ENCODE measurements around the gene FKBP2. TPM values are rescaled to one million over a fixed set of nuclear protein-coding genes. Genes with fewer than 3 reads are reported as not detected.

The FKBP2 gene
- total RNA-seq, 1 donor from 2014 or later: 45.6 TPM

DNA sequence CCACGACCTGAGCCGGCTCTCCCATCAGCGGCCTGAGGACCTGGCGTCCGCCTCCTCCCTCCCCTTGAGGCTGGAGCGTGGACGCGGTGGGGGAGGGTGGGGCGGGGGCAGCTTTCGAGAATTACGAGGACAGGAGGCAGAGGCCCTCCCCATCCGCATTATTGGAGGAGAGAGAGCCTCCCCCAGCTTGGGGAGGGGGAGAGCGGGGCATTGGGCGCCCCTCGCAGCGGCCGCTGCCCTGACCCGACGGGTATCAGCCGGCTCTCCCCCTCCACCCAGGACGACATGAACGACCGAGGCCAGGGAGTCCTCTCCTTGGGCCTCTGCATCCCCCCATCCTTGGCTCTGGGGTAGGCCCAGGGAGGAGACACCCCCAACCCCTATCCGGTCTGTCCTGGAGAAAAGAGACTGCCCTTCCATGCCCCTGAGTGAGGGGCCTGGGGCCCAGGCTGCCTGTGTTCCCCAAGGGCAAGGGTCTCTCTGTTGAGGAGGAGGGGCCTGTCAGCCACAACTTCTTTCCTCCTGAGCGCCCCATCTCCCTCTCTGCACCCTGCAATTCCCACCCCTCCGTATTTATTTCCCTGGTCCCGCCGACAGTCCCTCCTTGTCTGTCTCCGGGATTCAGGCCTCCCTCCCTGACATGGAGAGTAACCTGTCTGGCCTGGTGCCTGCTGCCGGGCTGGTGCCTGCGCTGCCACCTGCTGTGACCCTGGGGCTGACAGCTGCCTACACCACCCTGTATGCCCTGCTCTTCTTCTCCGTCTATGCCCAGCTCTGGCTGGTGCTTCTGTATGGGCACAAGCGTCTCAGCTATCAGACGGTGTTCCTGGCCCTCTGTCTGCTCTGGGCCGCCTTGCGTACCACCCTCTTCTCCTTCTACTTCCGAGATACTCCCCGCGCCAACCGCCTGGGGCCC is 45.2 kb downstream of the FKBP2 start:
- peak; percentile 29 for DNase-seq

DNA sequence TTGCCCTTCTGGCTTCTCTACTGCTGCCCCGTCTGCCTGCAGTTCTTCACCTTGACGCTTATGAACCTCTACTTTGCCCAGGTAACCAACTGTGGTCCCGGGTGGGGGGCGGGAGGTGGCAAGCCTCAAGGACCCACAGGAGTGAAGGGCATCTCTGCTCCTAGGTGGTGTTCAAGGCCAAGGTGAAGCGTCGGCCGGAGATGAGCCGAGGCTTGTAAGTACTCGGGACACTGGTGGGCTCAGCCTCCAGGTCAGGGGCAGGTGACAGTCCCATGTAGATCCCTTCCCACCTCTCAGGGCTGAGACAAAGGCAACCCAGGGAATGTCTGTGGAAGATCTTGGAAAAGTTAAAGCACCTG is 45.9 kb downstream of the FKBP2 start:
- no peak for DNase-seq

GRCh38 chr11:64287676-64288352 is 46.9 kb downstream of the FKBP2 start:
- DNase-seq: no peak

DNA sequence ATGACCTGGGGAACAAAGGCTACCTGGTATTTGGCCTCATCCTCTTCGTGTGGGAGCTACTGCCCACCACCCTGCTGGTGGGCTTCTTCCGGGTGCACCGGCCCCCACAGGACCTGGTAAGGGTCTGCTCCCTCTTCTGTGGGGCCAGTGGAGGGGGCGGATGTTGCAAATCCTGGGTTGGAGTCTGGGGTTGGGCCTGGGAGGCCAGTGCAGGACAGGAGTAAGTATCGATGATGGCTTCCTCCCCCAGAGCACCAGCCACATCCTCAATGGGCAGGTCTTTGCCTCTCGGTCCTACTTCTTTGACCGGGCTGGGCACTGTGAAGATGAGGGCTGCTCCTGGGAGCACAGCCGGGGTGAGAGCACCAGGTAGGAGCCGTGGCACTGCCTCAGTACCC is 47.5 kb downstream of the FKBP2 start:
- no peak for DNase-seq

DNA sequence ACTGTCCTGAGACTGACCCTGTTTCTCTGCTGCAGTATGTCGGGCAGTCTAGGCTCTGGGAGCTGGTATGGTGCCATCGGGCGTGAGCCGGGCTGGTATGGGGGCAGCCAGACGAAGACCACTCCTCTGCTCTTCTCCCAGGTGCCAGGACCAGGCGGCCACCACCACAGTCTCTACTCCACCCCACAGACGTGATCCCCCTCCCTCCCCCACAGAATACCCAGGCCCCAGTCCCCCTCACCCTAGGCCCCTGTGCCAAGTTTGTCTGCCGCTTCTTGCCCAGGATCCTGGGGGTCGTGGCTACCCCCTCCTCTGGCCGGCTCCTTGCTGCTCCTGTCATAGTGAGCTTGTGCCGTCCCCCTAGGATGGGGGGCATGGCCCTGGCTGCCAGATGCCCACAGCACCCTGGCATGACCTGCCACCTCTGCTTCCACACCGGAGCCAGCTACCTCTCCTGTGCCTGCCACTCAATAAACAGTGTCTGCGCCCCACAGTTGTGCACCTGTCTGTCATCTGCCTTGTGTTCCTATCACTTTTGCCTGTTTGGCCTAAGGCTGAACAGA is 48.2 kb downstream of the FKBP2 start:
- DNase-seq: no peak

DNA sequence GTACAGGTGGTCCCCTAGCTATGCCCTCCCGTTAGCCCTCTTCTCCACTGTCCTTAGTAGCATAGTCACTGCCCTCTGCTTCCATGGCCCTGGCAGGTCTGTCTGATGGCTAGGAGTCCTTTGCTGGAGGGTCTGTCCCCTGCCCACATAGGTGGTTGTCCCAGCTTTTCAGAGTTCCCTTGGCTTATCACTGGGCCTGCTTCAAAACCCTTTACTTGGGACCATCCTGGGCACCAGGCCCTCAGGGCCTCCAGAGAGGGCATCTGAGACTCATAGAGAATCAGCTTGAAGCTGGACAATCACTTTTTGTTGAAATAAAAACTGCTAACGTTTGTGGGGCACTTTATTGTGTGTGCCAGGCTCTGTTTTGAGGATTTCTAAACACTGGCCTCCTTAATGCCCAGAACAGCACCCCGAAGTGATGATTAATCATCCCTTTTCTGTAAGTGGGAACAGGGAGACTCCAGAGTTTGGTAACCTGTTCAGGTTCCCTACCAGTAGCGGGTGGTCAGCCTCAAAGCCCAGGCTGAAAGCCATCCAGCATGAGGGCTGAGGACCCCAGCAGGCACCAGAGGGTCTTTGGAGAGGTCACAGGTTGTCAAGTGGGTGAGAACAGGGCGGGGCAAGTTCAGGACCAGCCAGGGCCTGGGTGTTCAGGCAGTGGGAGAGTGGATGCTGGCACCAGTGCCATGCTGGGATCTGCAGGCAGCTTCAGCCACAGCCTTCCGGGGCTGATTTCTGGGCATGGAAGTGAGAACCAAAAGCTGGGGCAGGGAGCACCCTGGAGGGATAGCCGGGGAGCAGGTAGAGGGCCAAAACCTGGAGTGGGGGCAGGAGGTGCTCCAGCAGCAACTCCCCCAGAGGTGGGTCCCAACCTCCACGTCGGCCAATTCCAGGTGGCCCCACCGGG is 49.7 kb downstream of the FKBP2 start:
- no peak for DNase-seq

DNA sequence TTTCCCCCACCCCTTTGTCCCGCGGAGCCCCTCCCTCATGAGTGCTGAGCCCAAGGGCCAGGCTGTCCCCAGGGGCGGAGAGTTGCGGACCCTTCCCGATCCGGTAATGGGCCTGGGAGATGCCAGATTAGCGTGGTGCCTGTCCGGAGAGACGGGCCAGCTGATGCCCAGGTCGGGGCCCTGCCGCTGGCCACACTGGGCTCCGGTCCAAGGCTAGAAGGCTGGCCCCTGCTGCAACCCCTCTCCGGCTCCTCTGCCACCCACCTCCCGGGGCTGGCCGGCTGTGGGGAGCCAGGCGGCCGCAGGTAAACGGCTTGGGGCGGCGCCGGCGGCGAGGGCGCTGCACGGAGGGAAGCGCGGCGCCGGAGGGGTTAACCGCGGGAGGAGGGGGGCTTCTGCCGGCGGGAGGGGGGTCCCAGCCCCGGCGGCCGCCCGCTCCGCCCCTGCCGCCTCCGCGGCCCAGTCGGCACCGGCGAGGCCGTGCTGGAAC is 50.4 kb downstream of the FKBP2 start, which contains the start of gene KCNK4:
KCNK4 (plus strand) TSS at position 41 of the 490 bp plus-strand sequence. CDS start 1,717 bp downstream, outside the sequence.
- DNase-seq: no peak

- no peak for DNase-seq
Measured at GRCh38 chr11:64291752-64292459, 51.0 kb downstream of the FKBP2 start.

DNA sequence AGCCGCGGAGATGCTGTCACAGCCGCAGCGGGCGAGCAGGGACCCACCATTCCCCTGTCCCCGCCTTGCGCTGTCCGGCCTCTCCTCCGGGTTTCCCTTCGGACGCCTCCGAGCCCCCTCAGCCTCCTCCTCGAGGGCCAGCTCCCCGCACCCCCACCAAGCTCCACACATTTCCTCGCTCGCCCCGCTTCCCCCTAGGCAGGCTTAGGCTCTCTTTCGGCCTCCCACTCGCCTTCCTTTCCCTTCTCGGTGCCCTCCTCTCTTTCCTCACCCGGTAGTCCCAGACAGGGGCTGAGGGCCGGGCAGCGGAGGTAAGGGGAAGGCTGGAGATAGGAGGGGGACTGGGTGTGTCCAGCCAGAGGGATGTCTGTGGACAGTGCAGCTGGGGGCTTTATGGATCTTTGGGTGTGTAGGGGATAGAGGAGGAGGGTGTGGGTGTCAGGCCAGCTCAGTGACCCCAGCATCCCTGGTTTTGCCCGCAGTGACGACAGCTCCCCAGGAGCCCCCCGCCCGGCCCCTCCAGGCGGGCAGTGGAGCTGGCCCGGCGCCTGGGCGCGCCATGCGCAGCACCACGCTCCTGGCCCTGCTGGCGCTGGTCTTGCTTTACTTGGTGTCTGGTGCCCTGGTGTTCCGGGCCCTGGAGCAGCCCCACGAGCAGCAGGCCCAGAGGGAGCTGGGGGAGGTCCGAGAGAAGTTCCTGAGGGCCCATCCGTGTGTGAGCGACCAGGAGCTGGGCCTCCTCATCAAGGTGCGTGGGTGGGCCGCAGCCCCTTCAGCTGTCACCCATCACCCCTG is 51.8 kb downstream of the FKBP2 start:
- DNase-seq: no peak

Other genes starting within 250 kb of the FKBP2 start
- gene FLRT1, start 205.2 kb upstream of the FKBP2 start, total RNA-seq: not detected in 2 replicates
- gene MACROD1, start 75.0 kb upstream of the FKBP2 start, total RNA-seq: 17.5 and 29.3 TPM in 2 replicates
- 139 and 191 TPM in 2 replicates for gene STIP1, start 54.9 kb upstream of the FKBP2 start, total RNA-seq
- gene FERMT3, start 34.4 kb upstream of the FKBP2 start, total RNA-seq: 6.5 and 26.5 TPM in 2 replicates
- gene TRPT1, start 14.9 kb upstream of the FKBP2 start, total RNA-seq: 24.1 and 45.6 TPM in 2 replicates
- 43.2 and 44.6 TPM in 2 replicates for gene NUDT22, start 14.8 kb upstream of the FKBP2 start, total RNA-seq
- gene DNAJC4, start 10.5 kb upstream of the FKBP2 start, total RNA-seq: 7.0 and 17.4 TPM in 2 replicates
- 20.4 and 23.1 TPM in 2 replicates for gene VEGFB, start 6.5 kb upstream of the FKBP2 start, total RNA-seq
- 238 and 297 TPM in 2 replicates for gene PPP1R14B, start 5.8 kb downstream of the FKBP2 start, total RNA-seq
- 37.8 and 54.6 TPM in 2 replicates for gene PLCB3, start 10.4 kb downstream of the FKBP2 start, total RNA-seq
- 57.2 and 65.9 TPM in 2 replicates for gene BAD, start 43.6 kb downstream of the FKBP2 start, total RNA-seq
- 11.5 and 12.1 TPM in 2 replicates for gene GPR137, start 44.8 kb downstream of the FKBP2 start, total RNA-seq
- gene KCNK4, start 50.2 kb downstream of the FKBP2 start, total RNA-seq: 0.17 TPM in 1 of 2 replicates, not detected in the other
- gene CATSPERZ, start 59.3 kb downstream of the FKBP2 start, total RNA-seq: not detected in 2 replicates
- 60.3 and 76.7 TPM in 2 replicates for gene ESRRA, start 64.4 kb downstream of the FKBP2 start, total RNA-seq
- gene TRMT112, start 76.5 kb downstream of the FKBP2 start, total RNA-seq: 202 and 290 TPM in 2 replicates
- 129 and 245 TPM in 2 replicates for gene PRDX5, start 77.0 kb downstream of the FKBP2 start, total RNA-seq
- 0.56 and 1.2 TPM in 2 replicates for gene CCDC88B, start 99.1 kb downstream of the FKBP2 start, total RNA-seq
- gene RPS6KA4, start 118.1 kb downstream of the FKBP2 start, total RNA-seq: 35.9 and 46.6 TPM in 2 replicates